GM19438 (cell line): ENCODE results near the gene PLEKHA1.

ENCODE experiments used
- ATAC-seq: cut with Tn5 transposase; IDR thresholded peaks from one replicate; pipeline ENCODE4 v1.9.1; 2021; ENCODE audit warnings: low read depth; ENCODE audit not compliant: unreplicated experiment

The PLEKHA1 gene

DNA sequence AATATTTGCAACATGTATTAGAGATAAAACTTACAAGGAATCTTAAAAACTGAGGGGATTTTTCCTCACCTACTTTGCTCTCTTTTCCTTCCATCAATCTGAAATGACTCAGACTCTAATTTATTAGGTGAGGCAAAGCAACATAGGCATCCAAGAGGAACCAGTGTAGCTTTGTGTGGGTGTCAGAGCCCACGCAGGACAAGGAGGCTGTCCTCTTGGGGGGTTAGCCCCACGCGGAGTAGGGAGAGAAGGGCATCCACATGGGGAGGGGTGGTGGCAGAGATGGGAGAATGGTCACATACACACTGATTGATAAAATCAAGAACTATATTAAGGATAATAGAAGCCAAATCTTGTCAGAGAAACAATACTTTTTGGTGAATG is 46.1 kb downstream of the PLEKHA1 start:
- ATAC-seq, result no peak

DNA sequence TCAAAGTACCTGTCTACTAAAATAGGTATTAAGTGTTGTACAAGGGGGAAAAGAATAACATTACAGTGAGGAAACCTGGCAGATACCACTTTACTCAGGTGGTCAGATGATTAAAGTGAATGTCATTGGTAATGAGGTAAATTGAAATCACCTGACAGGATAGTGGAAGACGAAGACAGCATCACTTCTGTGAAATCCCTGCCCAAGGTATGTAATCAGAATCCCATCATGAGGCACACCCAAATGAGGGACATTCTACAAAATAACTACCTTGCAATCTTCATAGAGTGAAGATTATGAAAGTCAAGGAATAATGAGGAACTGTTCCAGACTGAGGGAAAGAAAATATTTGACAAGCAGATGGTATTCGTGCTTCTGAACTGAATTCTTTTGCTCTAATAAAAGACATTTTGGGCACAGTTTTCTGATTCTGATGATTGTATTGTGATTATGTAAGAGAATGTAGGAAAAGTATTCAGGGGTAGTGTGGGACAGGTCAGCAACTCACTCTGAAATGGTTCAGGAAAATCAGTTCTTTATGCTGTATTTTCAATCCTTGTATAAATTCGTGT is 46.6 kb downstream of the PLEKHA1 start:
- ATAC-seq, result no peak

- ATAC-seq, result no peak
Observed at GRCh38 chr10:122421742-122422141, 47.2 kb downstream of the PLEKHA1 start.

DNA sequence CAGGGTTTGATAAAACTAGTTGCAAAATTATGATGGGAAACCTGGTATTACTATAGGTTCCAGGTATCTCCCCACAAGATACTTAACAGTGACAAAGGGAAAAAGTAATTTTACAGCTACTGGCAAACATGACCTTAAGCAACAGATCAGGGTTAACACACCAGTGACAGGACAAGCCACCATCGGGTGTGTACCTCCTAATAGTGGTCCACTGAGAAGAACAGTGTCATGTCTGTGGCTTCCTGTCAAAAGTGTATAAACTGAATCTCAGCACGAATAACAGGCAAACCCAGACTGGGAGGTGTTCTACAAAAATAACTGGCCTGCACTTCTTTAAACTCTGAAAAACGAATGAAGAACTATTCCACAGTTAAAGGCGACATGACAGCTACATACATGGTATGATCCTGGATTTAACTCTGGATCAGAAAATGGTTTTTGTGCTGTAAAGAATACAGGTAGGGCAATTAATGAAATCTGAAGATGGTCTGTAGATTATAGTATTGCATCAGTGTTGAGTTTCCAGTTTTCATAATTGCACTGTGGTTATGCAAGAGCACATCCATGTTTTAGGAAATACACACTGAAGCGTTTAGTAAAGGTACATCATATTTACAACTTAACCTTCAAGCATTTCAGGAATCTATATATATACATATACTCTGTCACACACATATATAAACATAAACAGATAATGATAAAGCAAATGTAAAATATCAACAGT is 47.9 kb downstream of the PLEKHA1 start:
- no peak for ATAC-seq

GRCh38 chr10:122424059-122424458 is 49.6 kb downstream of the PLEKHA1 start:
- ATAC-seq, result no peak

DNA sequence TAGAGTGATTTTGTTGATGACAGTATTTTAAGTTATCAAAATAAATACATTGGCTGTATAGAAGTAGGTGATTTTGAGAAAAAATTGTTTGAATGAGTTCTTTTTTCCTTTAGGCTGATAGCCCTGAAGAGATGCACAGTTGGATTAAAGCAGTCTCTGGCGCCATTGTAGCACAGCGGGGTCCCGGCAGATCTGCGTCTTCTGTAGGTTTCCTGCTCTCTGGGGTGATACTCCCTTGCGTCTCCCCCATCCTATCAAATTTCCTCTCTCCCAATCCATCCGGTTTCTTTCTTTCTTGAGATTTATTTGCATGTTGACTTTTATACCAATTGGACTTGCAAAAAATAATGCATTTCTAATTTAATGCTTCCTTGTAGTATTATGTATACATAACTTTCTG is 52.3 kb downstream of the PLEKHA1 start:
- ATAC-seq, result no peak

DNA sequence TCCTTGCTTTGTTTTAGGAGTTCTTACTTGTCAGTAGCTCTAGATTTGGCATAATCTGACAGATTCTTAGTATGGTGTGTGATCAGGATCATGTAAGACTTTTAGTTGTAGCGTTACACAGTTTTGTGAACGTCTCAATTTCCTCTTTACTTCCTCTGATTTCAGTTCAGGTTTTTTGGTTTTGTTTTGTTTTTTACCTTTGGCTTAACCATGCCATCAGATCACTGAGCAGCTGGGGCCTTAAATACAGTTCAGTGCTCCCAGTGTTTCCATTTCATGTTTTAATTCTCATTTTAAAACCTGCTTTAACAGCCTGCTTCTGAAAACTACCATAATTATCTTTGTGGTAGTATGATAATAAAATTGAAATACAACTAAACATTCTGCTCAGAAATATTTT is 52.8 kb downstream of the PLEKHA1 start:
- ATAC-seq, result no peak

GRCh38 chr10:122435212-122435827 is 60.8 kb downstream of the PLEKHA1 start:
- no peak for ATAC-seq

DNA sequence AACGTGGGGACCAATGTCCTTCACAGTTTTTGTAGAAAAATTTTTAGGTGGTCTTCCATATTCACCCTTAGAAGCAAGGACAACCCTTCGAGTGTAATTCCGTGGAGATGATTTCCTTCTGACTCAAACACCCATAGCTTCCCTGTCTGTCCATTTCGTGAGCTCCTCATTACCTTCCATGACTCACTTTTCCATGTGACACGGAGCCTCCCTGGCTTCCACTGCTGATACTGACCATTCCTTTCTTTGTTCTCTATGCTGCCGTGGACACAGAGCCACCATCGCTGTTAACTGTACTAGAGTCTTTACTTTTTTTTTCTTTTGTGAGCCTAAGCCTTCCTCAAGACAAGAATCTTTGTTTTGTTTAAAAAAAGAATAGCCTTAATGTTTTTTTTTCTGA is 67.5 kb downstream of the PLEKHA1 start:
- no peak for ATAC-seq

DNA sequence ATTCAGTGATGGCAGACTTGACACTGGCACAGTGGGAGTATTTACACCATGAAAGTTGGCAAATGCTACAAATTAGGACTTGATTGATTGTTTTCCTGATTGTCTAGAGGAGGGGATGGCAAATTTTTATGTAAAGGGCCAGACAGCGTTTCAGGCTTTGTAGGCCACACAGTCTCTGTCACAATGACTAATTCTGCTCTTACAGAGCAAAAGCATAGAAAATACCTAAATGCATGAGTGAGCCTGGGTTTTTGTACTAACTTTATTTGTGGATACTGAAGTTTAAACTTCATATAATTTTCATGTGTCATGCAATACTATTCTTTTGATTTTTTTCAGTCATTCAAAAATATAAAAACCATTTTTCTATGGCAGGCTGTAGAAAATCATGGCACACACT is 71.0 kb downstream of the PLEKHA1 start:
- ATAC-seq, result no peak

DNA sequence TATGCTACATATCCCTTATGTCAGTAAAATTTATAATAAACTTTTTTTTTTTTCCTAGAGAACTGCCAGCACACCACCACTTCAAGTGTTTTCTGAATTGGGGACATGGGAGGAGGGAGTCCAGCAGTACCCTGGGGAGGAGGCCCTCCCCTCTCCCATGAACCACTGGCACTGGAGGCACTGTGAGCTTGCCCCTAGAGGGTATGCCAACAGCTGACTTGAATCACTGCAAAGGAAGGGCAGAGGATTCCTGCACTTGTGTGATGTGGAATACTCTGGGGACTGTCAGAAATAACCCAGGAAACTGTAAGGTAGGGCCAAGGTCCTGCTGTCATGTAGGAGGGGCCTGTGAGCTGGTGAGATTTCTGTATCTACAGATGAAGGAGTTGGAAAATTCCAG is 71.4 kb downstream of the PLEKHA1 start:
- no peak for ATAC-seq

GRCh38 chr10:122446668-122447423 is 72.3 kb downstream of the PLEKHA1 start:
- no peak for ATAC-seq

DNA sequence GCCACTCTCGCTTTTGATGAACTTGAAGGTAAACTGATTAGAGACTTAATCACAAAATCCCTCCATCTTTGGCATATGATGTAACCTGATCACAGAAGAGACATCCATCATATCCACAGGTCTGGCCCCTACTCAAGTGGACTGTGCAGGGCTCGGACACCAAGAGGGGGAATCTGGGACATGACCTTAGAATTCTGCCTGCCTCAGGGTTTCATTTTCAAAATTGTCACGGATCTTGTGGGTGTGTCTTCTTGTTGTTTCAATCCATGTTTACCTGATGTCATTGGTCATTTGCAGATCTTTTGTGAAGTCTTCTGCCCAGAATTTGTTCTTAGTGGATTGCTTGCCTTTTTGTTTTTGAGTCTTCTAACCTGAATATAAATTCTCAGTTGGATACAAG is 74.1 kb downstream of the PLEKHA1 start:
- ATAC-seq, result no peak

- ATAC-seq, result no peak
Observed at GRCh38 chr10:122449153-122449552, 74.6 kb downstream of the PLEKHA1 start.

GRCh38 chr10:122450353-122450990 is 76.0 kb downstream of the PLEKHA1 start:
- no peak for ATAC-seq

GRCh38 chr10:122454071-122454470 is 79.6 kb downstream of the PLEKHA1 start:
- no peak for ATAC-seq

DNA sequence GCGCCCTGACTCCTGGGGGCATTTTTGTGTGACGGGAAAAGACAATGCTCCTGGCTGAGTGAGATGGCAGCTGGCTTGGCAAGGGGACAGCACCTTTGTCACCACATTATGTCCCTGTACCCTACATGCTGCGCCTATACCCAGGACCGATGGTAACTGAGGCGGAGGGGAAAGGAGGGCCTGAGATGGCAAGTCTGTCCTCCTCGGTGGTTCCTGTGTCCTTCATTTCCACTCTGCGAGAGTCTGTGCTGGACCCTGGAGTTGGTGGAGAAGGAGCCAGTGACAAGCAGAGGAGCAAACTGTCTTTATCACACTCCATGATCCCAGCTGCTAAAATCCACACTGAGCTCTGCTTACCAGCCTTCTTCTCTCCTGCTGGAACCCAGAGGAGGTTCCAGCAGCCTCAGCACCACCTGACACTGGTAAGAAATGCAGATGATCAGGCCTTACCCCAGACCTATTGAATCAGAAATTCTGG is 80.1 kb downstream of the PLEKHA1 start, which contains the start of gene ARMS2:
Gene ARMS2 (plus strand): TSS at position 51 of the 478 bp plus-strand sequence. CDS start 75 bp downstream, at position 126.
- no peak for ATAC-seq

- no peak for ATAC-seq
Observed at GRCh38 chr10:122455376-122456079, 81.0 kb downstream of the PLEKHA1 start.

DNA sequence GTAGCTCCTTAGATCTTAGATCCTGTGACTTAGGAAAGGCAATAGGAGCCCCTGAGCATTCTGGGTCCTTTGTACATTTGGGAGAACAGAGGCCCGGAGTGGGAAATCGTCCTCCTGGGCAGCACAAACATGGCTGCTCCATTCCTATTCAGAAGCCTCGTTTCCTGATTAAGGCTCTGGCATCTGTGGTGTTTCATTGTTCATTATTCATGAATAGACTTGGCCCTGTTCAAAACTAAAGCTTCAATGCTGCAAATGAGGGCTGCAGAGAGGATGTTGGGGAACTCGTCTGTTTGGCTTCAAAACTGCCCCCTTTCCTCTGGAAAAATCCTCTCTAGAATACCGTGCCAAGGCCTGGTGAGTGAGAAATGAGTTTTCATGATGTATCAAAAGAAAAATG is 83.4 kb downstream of the PLEKHA1 start:
- no peak for ATAC-seq

- ATAC-seq, result no peak
Observed at GRCh38 chr10:122458693-122459092, 84.2 kb downstream of the PLEKHA1 start.
